ENCODE data around the gene NPC1.

GRCh38 chr18:23612434-23613090 lies 26.3 kb upstream of the NPC1 start:
- TF ChIP-seq CTCF (IDR thresholded peaks at IDR 0.05) (no peak), POLR2A (IDR thresholded peaks at IDR 0.05) (no peak)
